Activated CD8-positive, alpha-beta memory T cell treated with anti-CD3 and anti-CD28 coated beads for 1 hour (primary cell): ENCODE data around the gene GTF3A.
A peak's percentile ranks its signal among the peaks of the same experiment; 100 is the strongest.
"Not testable (repeated sequence)": the region's sequence is repeated elsewhere in the genome, so short reads cannot be mapped to it uniquely, and the experiment has no call there.

Source experiments
- DNase-seq, 2 donors: peaks; one replicate each; pipeline ENCODE4 v3.0.0-alpha.2; 2020; ENCODE audit warnings: low read depth in 1 of 2; ENCODE audit errors: extremely low read depth in 1 of 2

Gene GTF3A

DNA sequence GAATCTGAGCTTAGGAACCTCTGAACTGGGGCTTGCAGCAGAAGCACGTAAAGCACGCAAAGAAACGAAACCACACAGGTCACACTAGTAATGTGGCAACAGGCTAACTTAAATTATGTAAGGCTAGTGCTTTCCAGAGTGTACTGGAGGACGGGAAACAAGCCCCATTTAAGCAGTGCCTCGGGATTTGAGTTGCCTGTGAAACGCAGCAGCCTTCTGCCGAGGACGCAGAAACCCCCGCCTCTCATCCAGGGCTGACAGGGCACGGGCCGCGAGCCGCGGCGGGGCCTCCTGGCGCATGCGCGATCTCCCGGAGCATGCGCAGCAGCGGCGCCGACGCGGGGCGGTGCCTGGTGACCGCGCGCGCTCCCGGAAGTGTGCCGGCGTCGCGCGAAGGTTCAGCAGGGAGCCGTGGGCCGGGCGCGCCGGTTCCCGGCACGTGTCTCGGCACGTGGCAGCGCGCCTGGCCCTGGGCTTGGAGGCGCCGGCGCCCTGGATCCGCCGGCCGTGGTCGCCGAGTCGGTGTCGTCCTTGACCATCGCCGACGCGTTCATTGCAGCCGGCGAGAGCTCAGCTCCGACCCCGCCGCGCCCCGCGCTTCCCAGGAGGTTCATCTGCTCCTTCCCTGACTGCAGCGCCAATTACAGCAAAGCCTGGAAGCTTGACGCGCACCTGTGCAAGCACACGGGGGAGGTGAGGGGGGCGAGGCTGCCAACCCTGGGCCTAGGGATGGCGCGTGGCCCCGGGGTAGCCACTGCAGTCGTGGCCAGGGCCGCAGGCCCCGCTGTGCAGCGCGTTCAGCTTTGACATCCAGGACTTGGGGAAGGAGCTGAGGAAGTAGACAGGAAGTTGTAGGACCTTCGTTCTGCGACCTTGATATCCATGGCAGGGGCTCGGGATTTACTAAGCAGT is at the start of gene GTF3A:
TSS of gene GTF3A (plus strand) at position 374 of the 912 bp plus-strand sequence.
- peak; percentile 53 to 82 for DNase-seq

DNA sequence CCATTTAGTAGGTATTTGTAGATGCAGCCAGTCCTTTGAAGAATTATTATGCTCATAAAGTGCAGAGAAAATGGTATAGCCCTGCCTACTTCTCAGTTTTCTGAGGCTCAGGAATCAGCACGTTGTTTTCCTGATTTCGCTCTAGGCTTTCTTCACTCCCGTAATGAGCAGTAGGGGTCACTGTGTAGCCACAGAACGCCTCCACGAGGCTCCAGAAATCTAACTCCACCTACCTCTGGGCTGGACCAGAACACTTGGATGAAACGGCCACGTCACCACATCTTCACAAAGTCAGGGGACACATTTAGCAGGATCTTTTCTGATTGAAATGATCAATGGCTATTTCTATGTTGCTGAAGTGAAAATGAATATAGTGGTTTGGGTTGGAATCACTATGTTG is 49.8 kb upstream of the GTF3A start:
- peak in 1 of 2 donors; percentile 19 for DNase-seq

DNA sequence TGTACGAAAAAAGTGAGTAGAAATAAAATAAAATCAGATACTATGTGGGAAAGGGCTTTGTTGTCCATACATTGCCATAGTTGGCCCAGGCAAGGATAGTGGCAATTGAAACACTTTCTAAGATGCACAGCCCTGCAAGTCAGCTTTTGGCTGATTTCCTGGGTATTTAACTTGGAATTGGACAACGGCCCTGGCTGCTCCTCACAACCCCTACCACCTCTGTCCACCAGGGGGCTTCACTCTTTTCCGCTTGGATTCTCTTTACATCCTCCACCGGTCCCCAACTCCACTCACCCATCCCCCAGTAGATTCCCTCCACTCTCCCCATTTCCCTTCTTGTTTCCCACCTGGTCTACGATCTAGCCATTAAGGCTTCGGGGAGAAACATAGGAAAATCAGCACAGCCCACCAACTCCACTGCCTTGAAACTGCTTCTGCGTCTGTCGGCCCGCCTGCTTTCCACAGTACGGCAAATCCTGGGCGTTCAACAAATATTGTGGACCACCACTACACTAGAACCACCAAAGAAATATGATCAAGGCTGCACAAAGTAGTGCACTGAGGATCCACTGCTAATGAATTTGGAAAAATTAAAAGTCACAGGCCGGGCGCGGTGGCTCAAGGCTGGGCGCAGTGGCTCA is 48.6 kb upstream of the GTF3A start:
- DNase-seq: peak in 1 of 2 donors; percentile 32

DNA sequence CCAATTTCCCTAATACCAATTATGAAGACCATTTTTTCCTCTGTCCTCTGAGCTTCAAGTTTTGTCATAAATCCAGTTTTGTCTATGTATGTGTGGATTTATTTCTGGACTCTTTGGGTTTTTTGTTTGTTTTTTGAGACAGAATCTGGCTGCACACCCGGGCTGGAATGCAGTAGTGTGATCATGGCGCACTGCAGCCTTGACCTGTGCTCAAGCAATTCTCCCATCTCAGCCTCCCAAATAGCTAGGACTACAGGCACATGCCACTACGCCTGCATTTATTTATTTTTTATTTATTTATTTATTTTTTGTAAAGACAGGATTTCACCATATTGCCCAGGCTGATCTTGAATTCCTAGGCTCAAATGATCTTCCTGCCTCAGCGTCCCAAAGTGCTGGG is 45.3 kb upstream of the GTF3A start:
- no peak for DNase-seq

DNA sequence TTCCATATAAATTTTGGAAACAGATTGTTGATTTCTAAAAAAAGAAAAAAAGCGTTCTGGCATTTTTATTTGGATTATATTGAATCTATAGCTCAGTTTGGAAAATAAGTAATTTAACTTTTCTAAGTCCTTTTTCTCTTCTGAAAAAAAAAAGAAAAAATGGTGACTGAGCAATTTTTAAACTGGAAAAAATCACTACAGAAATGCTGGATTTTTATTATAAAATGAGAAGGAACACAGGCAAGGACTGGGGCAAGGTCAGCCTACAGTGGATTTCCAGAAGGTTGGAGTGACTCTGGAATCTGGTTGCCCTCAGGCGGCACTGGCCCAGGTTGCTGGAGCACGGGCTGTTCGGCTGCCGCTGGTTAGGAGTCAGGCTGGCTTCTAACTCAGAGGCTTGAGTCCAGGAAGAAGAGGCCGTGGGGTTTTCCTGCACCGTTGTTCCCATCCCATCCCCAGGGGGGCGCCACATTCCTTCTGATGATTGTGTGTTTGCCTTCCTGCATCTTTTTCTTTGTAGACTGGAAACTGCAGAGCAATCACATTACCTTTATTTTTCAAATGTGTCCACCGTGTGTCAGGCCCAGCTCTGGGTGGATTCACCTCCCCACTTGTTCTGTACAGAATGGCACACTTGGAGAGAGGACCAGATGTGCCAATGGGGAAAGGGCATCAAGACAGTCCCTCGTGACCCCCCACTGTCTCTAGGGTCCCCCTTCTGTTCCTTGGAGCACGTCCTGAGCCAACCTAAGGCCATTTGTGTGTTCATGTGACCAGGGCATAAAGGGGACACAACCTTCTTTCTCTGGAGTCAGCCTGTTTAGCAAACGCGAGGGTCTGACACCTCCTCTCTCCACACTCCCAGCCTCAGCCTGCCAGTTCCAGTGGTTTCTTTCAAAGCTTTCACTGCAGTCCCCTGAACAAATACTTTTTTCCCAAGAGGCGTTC is 44.5 kb upstream of the GTF3A start:
- DNase-seq: peak in 1 of 2 donors; percentile 30

DNA sequence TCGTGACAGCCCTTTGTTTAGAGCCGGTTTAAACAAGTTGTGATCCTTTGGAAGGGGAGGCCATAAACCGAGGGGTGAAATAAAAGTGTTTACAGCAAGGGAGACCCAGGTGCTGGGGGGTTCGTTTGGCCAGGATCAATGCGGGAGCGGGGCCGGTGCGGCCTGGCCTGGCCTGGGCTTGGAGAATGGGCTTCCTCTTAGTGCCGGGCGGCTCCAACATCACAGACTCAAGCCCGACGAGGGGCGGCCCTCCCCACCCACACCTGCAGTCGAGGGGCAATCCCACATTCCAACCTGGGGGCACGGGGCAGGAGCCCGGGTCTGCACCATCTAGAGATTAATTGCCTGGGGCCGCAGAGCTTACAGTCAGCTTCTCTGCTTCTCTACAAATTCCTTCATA is 42.8 kb upstream of the GTF3A start:
- no peak for DNase-seq

DNA sequence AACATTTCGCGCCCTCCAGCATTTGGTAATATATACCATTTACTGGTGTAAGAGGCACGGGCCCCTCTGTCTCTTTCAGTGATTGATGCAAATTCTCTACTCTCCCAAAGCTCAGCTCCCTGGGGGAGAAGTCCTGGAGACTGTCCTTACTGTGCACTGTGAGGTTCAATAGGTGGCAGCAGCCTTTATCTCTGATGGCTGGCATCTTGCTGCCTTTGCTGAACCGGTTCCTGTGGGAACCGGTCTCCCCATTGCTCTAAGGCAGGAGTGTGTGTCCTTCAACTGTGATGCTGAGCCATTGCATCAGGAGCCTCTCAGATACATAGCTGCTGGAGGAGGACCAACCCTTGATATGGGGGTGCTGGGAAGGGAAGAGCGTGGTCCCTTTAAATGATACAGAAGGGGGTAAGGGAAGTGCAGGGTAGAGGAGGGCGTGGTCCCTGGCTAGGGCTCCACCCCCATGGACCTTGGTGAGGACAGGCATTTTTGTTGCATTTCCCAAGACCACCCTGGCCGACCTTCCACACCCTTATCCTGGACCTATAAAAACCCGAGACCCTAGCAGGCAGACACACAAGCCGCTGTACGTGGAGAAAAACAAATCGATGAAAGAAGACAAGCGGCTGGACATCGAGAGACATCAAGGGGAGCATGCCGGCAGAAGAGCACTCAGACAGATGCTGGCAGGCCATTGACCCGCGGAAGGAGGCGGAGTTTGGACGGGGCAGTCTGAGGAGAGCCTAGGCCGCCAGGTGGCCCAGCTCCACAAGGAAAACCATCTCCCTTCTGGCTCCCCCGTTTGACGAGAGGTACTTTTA is 41.1 kb upstream of the GTF3A start:
- no peak for DNase-seq

DNA sequence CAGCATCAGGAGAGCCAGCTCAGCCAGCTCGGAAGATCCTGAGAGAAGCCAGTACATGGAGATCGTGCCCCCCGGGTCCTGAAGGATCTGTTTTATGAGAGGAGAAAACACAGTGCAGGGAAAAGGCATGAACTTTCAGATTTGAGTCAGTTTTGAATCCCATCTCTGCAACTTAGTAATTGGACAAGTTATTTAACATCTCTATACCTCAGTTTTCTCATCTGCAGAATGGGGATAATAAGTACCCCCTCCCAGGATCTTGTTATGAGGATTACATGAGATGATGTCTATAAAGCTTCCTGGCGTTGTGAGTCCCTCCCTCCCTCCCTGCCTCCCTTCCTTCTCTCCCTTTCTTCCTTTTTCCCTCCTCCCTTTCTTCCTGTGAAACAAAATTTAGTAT is 40.1 kb upstream of the GTF3A start:
- no peak for DNase-seq

DNA sequence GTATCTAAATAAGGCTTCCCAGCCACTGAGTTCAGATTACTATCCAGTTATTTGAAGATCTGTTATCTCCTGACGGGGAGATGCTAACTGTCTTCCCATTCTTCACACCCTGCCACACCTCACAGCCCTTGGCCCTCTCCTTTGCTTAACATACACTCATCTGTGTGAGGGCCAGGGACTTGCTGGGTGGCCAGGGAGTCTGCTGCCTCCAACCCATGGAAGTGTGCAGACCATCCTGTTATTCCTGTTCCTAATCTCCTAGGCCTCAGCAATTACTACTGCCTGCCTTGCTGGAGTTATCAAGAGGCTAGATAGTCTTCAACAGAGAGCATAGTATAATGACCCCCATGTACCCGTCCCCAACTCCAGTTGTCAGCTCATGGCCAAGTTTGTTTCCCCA is 36.2 kb upstream of the GTF3A start:
- no peak for DNase-seq

DNA sequence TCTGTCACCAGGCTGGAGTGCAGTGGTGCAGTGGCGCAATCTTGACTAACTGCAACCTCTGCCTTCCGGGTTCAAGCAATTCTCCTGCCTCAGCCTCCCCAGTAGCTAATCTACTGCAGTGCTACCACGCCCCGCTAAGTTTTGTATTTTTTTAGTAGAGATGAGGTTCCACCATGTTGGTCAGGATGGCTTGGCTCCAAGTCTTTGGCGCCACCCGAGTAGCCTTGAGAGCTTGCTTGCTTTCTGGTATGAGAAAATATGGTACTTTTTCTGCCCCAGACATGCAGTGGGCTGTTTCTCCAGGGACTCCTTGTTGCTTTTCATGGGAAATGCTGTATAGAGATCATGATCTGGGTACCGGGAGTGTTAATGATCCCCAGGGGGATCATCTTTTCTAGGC is 34.5 kb upstream of the GTF3A start:
- no peak for DNase-seq

DNA sequence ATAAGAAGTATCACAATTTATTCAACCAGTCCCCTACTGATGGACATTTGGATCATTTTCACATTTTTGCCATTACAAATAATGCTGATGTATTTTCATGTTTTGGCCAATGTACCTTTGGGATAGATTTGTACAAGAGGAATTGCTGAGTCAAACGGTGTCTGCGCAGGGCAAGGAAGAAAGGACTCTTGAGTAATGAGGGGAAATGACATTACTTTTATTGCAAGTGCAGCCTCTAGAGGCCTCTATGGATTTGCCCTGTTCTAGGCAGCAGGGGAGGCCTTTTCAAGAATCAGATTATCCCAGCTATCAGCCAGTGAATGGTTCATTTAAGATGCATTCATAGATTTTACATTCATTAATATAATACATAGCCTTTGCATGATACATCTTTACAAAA is 32.9 kb upstream of the GTF3A start:
- no peak for DNase-seq

DNA sequence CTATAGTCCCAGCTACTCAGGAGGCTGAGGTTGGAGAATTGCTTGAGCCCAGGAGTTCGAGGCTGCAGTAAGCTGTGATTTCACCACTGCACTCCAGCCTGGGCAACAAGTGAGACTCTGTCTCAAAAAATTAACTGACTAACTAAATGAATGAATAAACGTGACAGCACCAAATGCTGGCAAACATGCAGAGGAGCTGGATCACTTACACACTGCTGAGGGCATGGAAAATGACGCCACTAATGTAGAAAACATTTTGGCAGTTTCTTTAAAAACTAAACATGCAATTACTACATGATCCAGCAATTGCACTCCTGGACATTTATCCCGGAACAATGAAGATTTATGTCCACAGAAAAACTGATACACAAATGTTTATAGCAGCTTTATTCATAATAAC is 31.3 kb upstream of the GTF3A start:
- DNase-seq: no peak

DNA sequence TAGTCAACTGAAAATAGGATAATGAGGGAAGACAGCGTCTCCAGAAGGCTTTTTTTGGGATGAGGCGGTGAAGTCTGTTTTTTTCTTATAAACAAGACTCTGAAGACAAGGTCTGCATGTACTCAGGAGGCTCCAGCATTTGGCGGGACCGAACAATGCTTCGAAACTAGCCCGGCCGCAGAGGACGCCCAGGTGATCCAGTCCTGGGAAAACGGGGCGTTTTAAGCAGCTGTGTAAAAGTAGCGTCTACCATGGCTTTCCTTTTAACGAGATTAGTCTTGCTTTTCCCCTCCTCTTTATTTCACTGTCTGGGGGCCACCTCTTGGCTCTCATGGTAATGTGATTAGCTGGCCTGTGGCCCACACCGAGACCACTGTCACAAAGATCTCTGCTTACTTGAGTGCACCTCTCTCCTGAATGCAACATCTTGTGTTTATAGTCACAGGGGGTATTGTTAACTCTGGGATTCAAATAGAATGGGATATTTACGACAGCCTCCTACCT is 29.4 kb upstream of the GTF3A start:
- no peak for DNase-seq

DNA sequence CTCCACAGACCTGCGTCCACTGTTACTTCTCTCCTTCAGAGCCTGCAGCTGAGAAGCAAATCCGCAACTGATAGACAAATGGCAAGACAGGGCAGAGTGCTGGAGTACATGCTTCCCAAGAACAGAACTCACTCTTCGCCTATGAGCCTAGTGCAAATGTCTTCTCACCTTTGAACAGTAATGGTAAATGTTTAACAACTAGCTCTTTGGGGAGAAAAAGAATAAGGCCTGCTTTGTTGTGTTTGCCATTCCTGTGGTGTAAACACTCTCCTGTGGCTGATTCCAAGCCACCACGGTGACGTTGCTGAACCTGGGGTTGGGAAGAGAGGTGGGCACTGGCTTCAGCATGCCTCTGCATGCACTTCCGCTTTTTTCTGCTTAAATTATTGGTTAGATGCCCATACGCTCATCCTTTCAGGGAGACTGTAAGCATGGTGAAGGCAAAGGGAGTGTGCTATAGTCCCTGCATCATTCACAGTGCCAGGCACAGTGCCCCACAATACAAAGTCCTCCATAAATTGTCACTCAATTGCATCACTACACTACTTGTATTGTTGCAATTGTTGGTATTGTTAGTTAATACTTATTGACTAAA is 28.1 kb upstream of the GTF3A start:
- no peak for DNase-seq

DNA sequence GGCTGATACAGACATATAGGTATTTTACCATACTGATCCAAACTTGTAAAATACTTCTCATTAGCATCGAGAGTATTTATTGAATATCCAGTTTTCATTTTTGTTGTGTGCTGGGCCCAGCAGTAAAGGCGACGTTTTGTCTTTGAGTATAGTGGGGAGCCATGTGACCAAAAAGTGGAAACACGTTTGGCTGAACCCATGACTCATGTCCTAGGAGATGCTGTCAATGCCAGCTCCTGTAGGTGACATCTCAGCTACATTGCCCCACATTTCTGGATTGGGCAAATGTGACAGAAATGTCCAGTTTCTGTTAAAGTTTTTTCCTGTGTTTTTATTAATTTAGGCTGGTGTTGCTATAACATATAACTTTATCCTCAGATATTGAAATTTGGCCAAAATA is 26.1 kb upstream of the GTF3A start:
- no peak for DNase-seq

DNA sequence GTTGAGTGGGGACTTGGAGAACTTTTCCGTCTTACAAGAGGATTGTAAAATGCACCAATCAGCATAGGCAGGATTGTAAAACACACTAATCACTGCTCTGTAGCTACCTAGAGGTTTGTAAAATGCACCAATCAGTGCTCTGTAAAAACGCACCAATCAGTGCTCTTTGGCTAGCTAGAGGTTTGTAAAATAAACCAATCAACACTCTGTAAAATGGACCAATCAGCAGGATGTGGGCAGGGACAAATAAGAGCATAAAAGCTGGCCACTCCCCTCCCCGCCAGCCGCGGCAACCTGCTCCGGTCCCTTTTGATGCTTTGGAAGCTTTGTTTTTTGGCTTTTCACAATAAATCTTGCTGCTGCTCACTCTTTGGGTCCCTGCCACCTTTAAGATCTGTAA is 24.0 kb upstream of the GTF3A start:
- DNase-seq: not testable (repeated sequence)

DNA sequence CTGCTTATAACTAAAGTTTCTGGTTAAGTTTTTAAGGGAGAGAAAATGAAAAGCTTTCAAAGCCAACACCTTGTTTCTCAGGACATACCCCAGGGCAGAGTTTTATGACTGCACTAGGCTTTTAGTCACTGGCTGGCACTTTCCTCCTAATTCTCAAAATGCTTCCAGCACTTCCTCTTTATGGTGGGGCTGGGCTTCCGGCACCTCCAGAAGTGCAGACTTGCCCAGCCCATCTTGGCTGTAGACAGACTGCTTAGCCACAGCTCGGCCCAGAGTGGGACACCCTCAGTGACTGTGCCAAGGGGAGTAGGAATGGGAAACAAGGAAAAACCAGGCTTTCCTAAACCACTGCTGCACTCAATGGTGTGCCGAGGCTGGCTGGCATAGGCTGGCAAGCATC is 23.2 kb upstream of the GTF3A start:
- no peak for DNase-seq

DNA sequence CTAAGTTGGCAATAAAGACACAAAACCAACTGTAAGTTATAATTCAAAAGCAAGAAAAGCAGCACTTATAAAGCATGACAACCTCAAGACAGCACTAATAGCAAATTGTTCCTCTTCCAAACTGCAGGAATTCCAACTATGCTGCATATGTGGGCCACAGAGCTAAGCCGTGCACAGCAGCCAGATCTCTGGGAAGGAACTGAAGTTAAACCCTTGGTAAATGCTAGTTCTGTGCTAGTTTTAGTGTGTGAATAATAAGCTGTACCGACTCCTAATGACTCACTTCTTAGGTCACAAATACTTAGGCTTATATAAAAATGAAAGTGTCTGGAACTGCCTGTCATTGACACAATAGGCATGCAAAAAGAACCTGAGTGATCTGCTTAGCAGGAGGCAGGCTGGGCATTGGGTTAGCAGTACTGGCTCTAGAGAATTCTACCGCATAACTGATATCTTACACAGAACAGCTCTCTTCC is 21.2 kb upstream of the GTF3A start:
- DNase-seq: no peak

DNA sequence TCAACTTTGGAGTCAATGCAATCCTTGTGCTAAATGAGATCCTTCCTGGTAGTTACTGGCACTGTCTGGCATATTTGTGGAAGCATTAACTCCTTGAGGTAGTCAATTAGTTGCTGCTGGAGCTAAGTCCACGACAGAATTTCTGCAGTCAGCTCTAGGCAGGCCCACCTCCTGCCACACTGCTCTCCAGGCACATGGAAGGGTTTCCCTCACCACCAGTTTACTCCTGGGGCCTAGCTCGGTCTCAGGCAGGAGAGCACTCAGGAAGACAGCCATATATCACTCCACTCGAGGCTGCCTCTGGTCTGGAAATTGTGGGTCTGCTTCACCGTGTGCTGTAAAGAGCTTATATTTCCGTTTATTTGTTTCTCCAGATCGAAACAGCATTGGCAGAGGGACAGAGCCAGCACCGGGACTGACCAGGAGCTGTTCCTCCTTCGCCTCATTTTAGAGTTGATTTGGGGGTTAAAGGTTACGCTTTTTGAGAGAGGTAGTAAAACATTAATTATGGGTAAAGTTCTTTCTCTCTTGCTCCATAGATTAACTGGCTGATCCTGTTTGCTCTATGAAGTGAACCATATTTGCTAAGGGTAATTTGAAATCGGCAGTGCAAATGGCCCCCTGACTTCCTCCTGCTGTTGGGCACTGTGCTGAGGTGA is 20.6 kb upstream of the GTF3A start:
- no peak for DNase-seq
